ENCODE data around the gene ARFGAP3.

DNA sequence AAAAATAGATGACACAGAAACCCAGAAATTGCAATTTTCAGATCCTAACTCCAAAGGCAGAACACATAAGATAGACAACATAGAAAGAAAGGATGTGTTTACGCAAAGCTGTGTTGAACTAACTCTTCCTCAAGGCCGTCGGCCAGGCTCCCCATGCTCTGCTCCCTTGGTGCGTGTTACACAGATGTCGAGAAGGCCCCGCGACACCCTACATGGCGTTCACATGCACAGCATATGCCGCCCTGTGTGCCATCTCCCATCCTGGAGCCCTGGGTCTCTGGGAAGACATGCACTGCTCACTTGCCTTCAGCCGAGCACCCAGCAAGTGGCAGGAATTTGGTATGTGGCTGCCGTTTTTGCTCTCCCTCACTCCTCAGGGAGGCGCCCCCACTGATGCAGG is 47.0 kb upstream of the ARFGAP3 start:
- TF ChIP-seq, protein P1, sequence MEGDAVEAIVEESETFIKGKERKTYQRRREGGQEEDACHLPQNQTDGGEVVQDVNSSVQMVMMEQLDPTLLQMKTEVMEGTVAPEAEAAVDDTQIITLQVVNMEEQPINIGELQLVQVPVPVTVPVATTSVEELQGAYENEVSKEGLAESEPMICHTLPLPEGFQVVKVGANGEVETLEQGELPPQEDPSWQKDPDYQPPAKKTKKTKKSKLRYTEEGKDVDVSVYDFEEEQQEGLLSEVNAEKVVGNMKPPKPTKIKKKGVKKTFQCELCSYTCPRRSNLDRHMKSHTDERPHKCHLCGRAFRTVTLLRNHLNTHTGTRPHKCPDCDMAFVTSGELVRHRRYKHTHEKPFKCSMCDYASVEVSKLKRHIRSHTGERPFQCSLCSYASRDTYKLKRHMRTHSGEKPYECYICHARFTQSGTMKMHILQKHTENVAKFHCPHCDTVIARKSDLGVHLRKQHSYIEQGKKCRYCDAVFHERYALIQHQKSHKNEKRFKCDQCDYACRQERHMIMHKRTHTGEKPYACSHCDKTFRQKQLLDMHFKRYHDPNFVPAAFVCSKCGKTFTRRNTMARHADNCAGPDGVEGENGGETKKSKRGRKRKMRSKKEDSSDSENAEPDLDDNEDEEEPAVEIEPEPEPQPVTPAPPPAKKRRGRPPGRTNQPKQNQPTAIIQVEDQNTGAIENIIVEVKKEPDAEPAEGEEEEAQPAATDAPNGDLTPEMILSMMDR (IDR thresholded peaks at IDR 0.05), result no peak
- TF ChIP-seq EP300 (IDR thresholded peaks at IDR 0.05) (no peak), POLR2A (IDR thresholded peaks at IDR 0.05) (no peak)

All from upper lobe of left lung (tissue), 4 donors.